Measurements from ENCODE around the gene BAHCC1. TPM values are rescaled to one million over a fixed set of nuclear protein-coding genes. Genes with fewer than 3 reads are reported as not detected.

The BAHCC1 gene
- total and polyA plus RNA-seq, 10 of the 15 experiments (the other 5 are each of a cell fraction or from before 2014, with no cell fraction given), result 0.03 to 0.14 (median 0.11) TPM; not detected in 6

GRCh38 chr17:81393684-81394376, 1.4 kb upstream of the BAHCC1 start (continued):
- TF ChIP-seq SREBF1 (IDR thresholded peaks at IDR 0.05; ENCODE audit: low read length) (no peak), BCL11A (IDR thresholded peaks at IDR 0.05; ENCODE audit: low read depth, low read length) (no peak), TCF7 (IDR thresholded peaks at IDR 0.05; ENCODE audit: borderline replicate concordance) (peak; percentile 90), CHD2 (IDR thresholded peaks at IDR 0.05; ENCODE audit: borderline replicate concordance, low read depth, low read length) (peak; percentile 59; the same call in 1 of the 2 replicates), RCOR1 (conservative IDR thresholded peaks at IDR 0.05; ENCODE audit: low read depth, low read length) (no peak; the same call in 1 of the 2 replicates), RAD21 (IDR thresholded peaks at IDR 0.05; ENCODE audit: insufficient read depth, low read depth, low read length) (no peak), TBL1XR1 (IDR thresholded peaks at IDR 0.05; ENCODE audit: low read depth, low read length) (no peak), GATAD2B (conservative IDR thresholded peaks at IDR 0.05; ENCODE audit: low read depth) (no peak), ASH2L (IDR thresholded peaks at IDR 0.05; ENCODE audit: borderline replicate concordance, low read depth) (no peak), SKIL (IDR thresholded peaks at IDR 0.05; ENCODE audit: low read depth, poor library complexity, severe bottlenecking) (peak; percentile 61), RFX5 (IDR thresholded peaks at IDR 0.05; ENCODE audit: low read depth, low read length) (no peak), SPI1 (IDR thresholded peaks at IDR 0.05; ENCODE audit: borderline replicate concordance, insufficient read depth, low read depth, low read length) (no peak), ZBTB33 (IDR thresholded peaks at IDR 0.05) (no peak), ZSCAN29 (IDR thresholded peaks at IDR 0.05) (peak; percentile 84), ATF2 (IDR thresholded peaks at IDR 0.05; ENCODE audit: low read length) (0 out of 2 replicates have a peak, but pooled peaks have one; percentile 21), SMARCA5 (IDR thresholded peaks at IDR 0.05) (peak; percentile 95), ATF3 (IDR thresholded peaks at IDR 0.05; ENCODE audit: borderline replicate concordance, extremely low read depth, low read depth, low read length) (no peak), BCLAF1 (IDR thresholded peaks at IDR 0.05) (no peak)
